ENCODE data around the gene WDFY3.

The WDFY3 gene

GRCh38 chr4:84912741-84913140, 53.7 kb downstream of the WDFY3 start:
- Histone ChIP-seq H4K20me1 (ENCODE audit: insufficient read depth) (no peaks in the 10 kb centered on the region), H3K79me2 (ENCODE audit: insufficient read depth, low read depth) (no peaks in the 10 kb centered on the region), H3K4me1 (ENCODE audit: low read depth, poor library complexity, severe bottlenecking) (no peaks in the 10 kb centered on the region)

DNA sequence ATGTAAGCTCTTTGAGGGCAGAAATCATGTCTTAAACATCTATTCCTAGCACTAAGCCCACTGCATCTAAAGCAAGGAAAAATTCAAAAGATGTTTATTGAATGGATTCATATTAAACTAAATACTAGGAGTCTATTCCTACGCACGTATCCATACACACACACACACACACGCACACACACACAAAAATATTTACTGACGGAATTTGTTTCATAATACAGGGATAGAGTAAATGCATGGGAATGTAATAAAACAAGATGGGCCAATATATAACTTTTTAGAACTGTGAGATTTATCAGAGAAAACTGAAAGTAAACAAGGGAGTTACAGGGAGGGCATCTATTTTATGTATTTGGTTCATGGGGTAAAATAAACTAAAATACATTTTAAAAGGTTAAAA, 57.6 kb downstream of the WDFY3 start:
- H4K20me1 ChIP-seq (ENCODE audit: insufficient read depth) = no peaks in the 10 kb centered on the region
- H3K9ac ChIP-seq = no peak overlapping the region
- no peaks in the 10 kb centered on the region for H3K4me1 ChIP-seq (ENCODE audit: low read depth, poor library complexity, severe bottlenecking)
- no peaks in the 10 kb centered on the region for H3K79me2 ChIP-seq (ENCODE audit: insufficient read depth, low read depth)
- H2AFZ ChIP-seq (ENCODE audit: low read depth) = no peak overlapping the region
- no peaks in the 10 kb centered on the region for H3K27me3 ChIP-seq (ENCODE audit: insufficient read depth, low read depth)
- no peak overlapping the region for H3K4me3 ChIP-seq (IDR thresholded peaks at IDR 0.05; ENCODE audit: insufficient read depth, low read depth, low read length)
- no peak overlapping the region for H3K27ac ChIP-seq
- no peak for TF ChIP-seq CTCF (conservative IDR thresholded peaks at IDR 0.05; ENCODE audit: low read depth, low read length)
- no peak overlapping the region for H3K4me2 ChIP-seq
- H3K36me3 ChIP-seq (ENCODE audit: insufficient read depth) = no peaks in the 10 kb centered on the region

More at GRCh38 chr4:84912741-84913140, 53.7 kb downstream of the WDFY3 start:
- H2AFZ ChIP-seq (ENCODE audit: low read depth) = no peak overlapping the region
- TF ChIP-seq CTCF (conservative IDR thresholded peaks at IDR 0.05; ENCODE audit: low read depth, low read length) = no peak
- H3K36me3 ChIP-seq (ENCODE audit: insufficient read depth) = no peaks in the 10 kb centered on the region
- H3K4me3 ChIP-seq (IDR thresholded peaks at IDR 0.05; ENCODE audit: insufficient read depth, low read depth, low read length) = no peak overlapping the region
- H3K27me3 ChIP-seq (ENCODE audit: insufficient read depth, low read depth) = no peaks in the 10 kb centered on the region
- no peak overlapping the region for H3K27ac ChIP-seq
- no peak overlapping the region for H3K4me2 ChIP-seq
- H3K9ac ChIP-seq = no peak overlapping the region

DNA sequence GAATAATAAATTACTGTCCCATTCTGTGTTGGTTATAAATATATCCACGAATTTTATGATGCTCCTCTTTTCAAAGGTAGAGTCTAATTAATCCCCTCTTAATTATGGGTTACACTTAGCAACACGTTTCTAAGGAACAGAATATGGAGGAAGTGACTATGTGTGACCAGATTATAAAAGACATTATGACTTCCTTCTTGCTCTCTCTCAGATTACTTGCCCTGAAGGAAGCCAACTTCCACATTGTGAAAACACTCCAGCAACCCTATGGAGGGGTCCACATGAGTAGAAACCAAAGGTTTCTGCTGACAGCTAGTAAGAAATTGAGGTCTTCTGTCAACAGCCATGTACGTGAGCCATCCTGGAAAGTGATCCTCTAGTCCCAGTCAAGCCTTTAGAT, 59.3 kb downstream of the WDFY3 start:
- Histone ChIP-seq H4K20me1 (ENCODE audit: insufficient read depth) (no peaks in the 10 kb centered on the region), H3K4me1 (ENCODE audit: low read depth, poor library complexity, severe bottlenecking) (no peaks in the 10 kb centered on the region), H3K27ac (no peak overlapping the region), H2AFZ (ENCODE audit: low read depth) (no peak overlapping the region), H3K4me2 (no peak overlapping the region), H3K79me2 (ENCODE audit: insufficient read depth, low read depth) (no peaks in the 10 kb centered on the region), H3K36me3 (ENCODE audit: insufficient read depth) (no peaks in the 10 kb centered on the region), H3K27me3 (ENCODE audit: insufficient read depth, low read depth) (no peaks in the 10 kb centered on the region), H3K4me3 (IDR thresholded peaks at IDR 0.05; ENCODE audit: insufficient read depth, low read depth, low read length) (no peak overlapping the region), H3K9ac (no peak overlapping the region)
- no peak for TF ChIP-seq CTCF (conservative IDR thresholded peaks at IDR 0.05; ENCODE audit: low read depth, low read length)

GRCh38 chr4:84905646-84906045, 60.8 kb downstream of the WDFY3 start:
- Histone ChIP-seq H2AFZ (ENCODE audit: low read depth) (no peak overlapping the region), H3K27me3 (ENCODE audit: insufficient read depth, low read depth) (no peaks in the 10 kb centered on the region), H3K79me2 (ENCODE audit: insufficient read depth, low read depth) (no peaks in the 10 kb centered on the region), H3K4me2 (no peak overlapping the region), H3K36me3 (ENCODE audit: insufficient read depth) (no peaks in the 10 kb centered on the region), H3K4me3 (IDR thresholded peaks at IDR 0.05; ENCODE audit: insufficient read depth, low read depth, low read length) (no peak overlapping the region), H4K20me1 (ENCODE audit: insufficient read depth) (no peaks in the 10 kb centered on the region), H3K27ac (no peak overlapping the region), H3K4me1 (ENCODE audit: low read depth, poor library complexity, severe bottlenecking) (no peaks in the 10 kb centered on the region), H3K9ac (no peak overlapping the region)
- TF ChIP-seq CTCF (conservative IDR thresholded peaks at IDR 0.05; ENCODE audit: low read depth, low read length) = no peak

All from KMS-11 (cell line).